GM12874 (cell line): ENCODE results near the gene IMMT.
A peak's percentile ranks its signal among the peaks of the same experiment; 100 is the strongest.

Experiments
- TF ChIP-seq, protein P1 (sequence below): IDR thresholded peaks from 2 replicates; pipeline ENCODE4 v1.5.1; 2011; ENCODE audit warnings: low read depth, mild to moderate bottlenecking, control low read depth, low read length, moderate library complexity; ENCODE audit not compliant: insufficient read depth

Gene IMMT

DNA sequence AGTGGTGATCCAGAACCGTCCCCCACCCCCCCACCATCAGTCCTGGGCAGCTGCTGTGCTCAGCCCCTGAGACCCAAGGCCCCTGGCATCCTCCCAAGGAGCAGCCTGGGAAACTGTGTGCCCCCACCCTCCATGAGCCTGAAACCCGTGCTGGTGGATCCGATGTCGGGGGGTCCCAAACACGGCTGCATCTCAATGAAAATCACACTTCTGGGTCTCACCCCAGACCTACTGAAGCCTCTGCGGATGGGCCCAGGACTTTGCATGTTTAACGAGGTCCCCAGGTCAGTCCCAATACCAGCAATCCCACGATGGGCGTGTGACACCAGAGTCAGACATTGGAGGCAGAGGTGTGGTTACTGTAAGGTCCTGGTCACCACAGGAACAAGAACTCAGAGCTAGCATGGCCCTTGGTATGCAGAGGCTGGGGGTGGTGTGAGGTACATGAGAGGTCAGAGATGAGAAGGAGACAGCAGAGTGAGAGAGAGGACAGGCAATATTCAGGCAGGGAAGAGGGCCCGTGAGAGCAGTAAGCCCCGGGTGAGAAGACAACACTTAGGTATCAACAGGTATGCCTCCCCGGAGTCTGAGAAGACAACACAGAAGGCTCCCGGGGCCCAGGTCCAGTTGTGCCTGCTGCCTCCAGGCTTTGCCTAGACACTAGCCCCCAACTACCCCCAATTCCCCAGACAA lies 36.6 kb upstream of the IMMT start:
- TF ChIP-seq, protein P1, sequence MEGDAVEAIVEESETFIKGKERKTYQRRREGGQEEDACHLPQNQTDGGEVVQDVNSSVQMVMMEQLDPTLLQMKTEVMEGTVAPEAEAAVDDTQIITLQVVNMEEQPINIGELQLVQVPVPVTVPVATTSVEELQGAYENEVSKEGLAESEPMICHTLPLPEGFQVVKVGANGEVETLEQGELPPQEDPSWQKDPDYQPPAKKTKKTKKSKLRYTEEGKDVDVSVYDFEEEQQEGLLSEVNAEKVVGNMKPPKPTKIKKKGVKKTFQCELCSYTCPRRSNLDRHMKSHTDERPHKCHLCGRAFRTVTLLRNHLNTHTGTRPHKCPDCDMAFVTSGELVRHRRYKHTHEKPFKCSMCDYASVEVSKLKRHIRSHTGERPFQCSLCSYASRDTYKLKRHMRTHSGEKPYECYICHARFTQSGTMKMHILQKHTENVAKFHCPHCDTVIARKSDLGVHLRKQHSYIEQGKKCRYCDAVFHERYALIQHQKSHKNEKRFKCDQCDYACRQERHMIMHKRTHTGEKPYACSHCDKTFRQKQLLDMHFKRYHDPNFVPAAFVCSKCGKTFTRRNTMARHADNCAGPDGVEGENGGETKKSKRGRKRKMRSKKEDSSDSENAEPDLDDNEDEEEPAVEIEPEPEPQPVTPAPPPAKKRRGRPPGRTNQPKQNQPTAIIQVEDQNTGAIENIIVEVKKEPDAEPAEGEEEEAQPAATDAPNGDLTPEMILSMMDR: no peak

DNA sequence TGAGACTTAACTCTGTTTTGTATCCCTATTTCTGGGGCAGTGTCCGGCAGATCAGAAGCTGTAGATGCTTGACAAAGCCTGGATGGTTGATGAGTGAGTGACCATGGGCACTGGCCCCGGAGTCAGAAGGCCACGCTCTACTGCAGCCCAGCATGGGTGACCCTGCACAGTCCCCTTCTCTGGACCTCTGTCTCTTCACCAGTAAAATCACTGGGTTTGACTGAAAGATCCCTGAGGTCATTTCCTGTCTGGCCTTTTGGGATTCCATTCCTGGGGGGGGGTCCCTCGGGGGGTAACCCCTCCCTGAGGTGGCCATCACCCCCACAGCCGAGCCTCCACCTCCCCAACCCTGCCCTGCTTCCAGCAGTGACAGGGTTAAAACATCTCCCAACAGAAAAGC lies 35.7 kb upstream of the IMMT start:
- TF ChIP-seq, protein P1: no peak

- TF ChIP-seq, protein P1: no peak
Measured at GRCh38 chr2:86229221-86229620, 34.0 kb upstream of the IMMT start.

GRCh38 chr2:86227685-86228084 lies 32.4 kb upstream of the IMMT start:
- TF ChIP-seq, protein P1: no peak

DNA sequence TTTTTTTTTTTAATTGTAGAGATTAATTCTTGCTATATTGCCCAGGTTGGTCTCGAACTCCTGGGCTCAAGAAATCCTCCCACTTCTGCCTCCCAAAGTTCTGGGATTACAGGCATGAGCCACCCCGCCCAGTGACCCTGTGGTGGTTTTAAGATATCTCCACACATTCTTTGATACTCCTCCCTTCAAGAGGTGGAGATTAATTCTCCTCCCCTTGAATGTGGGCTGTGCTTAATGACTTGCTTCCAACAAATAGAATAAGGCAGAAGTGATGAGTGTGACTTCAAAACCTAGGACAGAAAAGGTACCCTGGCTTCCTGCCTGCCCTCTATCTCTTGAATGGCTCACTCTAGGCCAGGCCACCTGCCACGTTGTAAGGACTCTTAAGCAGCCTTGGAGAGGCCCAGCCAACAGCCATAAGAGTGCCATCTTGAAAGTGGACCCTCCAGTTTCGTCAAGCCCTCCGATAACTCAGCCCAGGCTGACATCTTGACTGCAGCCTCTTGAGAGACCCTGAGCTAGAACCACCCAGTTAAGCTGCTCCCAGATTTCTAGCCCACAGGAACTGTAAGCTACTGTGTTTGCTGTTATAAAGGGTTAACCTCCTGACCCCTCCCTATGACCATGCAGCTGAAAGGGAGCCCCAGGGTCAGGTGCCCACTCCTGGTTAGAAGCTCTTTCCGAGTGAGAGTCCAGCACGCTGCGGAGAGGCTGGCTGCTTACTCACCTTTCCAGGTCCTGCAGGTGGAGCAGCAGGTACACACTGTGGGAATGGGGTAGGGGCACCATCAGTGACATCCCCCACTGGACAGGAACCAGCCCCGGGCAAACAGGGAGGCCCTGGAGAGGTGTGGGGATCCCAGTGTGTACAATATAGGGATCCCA lies 31.6 kb upstream of the IMMT start:
- TF ChIP-seq, protein P1: no peak

DNA sequence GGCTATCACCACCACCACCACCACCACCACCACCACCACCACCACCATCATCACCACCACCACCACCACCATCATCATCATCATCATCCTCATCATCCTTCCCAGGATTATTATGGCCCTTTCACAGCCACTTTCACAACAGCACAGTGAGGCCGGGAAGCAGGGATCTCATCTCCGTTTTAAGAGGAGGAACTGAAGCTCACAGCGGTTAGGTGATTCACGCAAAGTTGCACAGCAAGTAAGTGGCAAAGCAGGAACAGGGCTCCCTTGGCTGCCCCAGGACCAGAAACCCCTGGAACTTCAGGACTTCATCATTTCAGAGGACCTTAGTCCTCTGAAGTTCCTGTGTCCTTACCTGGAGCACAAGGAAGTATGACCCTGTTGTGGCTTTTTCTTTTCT lies 30.8 kb upstream of the IMMT start:
- TF ChIP-seq, protein P1: no peak

DNA sequence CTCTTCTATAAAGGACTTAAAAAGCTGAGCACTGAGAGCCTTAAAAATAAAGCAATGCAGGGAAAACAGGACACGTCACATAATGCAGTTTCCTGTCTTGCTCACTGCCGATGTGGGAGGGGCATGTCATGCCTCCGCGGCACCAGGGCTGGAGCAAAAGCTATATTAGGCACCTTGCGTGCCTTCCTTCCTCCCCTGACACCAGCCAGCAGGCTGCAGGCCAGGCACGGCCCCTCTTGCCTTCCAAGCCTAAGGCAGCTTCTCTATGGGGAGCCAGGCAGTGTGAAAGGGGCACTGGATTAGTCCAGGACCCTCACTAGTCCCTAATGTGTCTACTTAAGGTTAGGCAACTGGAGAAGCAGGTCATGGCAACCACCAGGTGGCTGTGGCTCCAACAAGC lies 30.3 kb upstream of the IMMT start:
- TF ChIP-seq, protein P1: 0 out of 2 replicates have a peak, but pooled peaks have one; percentile 20
